COLO829 (cell line): ENCODE data around the gene MRTFA.

ENCODE experiments used
- DNase-seq: peaks from one replicate; pipeline ENCODE4 v3.0.0; 2012; ENCODE audit warnings: low spot score

MRTFA gene

DNA sequence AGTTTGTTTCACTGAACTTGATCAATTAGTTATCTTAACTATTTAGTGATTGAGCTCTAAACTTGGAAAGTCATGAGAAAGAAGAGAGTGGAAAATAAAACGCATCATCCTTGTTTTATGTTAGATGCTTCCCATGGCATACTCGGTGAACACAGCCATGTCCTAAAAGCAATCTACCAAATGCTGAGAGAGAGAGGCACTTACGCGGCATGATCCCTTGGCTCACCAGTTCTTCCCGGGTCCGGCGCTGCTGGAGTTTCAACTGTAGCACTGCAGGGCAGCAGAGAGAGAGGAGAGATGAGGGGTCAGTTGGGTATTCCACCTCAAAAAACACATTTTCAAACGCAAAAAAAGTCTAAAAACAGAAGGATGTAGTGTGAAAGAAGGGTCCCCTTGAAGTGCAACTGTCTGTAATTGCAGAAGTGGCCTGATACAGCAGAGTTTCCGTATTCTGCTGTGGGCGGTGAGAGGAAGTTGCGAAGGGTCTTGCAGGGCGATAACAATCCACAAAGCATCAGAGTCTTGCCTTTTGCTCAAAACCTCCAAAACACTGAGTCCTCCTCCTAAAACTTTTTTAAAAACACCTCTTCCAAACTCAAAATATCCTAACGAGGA, 173.4 kb downstream of the MRTFA start:
- DNase-seq: no peak

DNA sequence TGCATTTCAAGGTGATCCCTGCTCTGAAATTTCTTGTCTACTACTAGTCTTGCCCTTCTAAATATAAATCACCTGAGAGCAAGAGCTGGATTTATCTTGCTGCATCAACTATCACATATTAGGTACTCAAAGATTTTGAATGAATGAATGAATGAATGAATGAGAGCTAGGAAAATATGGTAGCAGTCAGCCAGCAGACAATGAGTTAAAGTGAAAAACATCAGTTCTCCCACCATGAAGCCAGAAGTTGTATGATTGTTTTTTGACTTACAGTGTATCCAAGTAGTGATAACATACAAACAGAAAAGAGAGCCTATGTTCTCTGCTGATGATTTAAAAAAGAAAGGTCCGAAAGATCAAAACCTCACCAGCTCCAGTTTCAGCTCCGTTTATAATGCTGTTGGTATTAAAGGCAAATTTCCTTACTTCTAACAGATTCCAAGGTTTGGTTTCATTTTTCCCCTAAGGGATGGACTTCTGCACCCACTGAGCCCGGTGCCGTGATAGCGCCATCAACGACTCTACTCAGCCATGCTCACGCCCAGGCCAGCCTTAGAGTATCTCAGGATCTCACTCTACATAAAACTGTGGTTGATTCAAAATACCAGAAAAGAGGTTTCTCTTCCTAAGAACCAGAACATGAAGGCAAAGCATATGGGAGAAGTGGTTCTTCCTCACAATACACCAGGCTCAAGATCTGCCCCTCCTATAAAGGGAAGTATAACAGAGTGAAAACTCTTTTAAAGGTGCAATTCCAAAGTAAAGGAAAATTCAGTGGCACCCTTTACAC, 174.1 kb downstream of the MRTFA start:
- DNase-seq: no peak

DNA sequence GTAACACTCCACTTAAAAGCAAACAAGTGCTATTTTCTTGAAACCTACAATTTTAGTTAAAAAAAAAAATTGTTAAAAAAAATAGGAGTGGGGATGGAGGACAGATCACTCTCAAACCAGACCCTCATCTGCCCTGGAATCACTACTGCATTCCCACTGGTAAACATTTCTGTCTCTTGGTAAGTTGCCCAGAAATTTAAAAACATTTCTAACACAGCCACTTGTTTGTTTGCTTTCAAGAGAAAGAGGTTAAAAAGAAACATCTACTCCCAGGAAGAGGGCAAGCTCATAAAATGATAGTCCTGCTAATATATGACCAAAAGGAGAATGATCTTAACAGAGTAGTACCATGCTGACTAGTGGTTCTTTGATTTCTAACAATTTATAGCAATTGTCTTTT, 182.8 kb downstream of the MRTFA start:
- no peak for DNase-seq

DNA sequence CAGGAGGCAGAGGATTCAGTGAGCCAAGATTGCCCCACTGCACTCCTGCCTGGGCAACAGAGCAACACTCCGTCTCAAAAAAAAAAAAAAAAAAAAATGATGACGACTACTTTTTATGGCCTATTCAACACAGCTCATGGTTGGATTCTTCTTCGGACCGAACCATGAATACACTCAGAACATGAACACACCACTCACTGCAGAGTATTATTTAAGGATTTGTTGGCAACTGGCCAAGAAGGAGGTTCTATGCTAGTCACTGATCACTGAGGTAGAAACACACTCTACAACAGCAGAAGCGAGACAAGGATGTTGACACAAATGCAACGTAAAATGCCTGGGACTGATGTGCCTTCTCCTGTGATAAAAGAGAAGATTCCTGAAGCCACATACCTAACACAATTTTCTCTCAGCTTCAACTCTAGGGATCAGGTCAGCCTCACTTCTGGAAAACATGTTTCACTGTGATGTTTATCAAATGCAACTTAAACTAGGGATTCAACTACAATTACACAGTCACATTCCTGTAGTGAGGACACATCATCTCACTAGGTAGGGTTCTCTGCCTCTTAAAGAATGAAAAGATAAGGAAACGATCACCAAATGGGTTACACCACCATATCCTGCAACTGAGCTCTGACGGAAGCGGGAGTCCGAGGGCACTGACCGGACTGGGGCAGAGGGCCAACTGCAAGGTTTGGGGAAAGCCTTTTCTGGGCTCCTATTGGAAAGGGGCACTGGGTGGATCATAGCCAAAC, 183.6 kb downstream of the MRTFA start:
- no peak for DNase-seq

DNA sequence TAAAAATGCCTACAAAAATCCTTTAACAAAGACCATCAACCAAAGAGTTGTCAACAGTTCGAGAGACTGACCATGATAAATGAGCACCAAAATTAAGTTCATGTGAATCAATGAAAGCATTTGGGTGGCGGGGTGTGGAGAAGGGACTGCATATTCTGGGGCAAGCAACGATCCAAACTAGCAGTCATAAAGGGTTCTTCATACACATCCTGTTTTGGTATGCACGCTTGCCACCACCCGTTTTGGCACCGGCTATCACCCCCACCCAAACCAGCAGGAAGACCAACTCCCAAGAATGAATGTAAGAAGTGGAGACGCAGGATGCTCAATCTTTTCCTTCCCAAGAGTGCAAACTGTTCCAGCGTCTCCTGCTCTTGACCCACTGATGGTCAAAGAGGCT, 185.3 kb downstream of the MRTFA start:
- no peak for DNase-seq

DNA sequence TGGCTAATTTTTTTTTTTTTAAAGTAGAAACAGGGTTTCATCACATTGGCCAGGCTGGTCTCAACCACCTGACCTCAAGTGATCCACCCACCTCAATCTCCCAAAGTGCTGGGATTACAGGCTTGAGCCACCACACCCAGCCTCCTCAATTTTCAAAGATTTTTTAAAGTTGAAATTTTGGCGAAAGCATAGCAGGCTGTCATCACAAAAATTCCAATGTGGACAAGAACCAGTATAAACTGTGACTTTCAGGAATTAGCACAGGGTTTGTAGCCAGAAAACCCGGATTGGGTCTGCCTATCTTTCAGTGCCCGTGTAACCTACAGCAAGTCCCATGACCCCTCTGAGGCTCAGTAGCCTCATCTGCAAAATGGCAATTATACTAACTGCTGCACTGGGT, 185.9 kb downstream of the MRTFA start:
- DNase-seq: no peak

DNA sequence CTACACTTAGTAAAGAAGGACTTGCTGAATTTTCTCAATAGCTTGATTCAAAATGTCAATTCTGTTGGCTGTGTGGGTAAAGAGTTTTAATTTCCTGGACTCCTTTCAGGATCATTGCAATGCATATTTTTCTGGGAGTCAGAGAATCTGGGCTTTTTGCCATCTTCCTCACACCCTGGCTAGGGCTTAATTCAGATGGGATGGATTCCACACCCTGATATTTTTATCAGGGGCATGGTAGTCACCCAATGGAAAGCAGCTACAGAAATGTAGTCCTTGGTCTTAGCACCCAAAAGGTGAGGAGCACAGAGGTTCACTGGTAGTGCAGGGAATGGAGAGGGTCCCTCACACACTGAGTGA, 186.9 kb downstream of the MRTFA start:
- no peak for DNase-seq

DNA sequence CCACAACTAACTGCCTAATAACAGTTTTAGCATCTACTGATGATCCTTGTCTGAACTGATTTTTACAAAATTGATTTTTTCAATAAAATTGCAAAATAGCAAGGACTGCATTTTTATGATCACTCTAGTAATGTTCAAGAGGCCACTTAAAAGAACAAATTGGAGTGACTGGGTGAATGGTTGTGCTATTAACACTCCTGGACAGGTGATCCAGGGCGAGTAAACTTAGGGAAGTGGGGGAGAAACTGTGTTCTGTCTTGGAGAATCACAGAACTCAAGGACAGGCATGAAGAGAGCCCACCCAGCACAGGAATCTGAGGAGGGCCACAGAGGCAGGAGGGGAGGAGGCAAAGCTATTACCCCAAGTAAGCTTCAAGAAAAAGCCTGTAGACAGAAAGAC, 190.3 kb downstream of the MRTFA start:
- no peak for DNase-seq

DNA sequence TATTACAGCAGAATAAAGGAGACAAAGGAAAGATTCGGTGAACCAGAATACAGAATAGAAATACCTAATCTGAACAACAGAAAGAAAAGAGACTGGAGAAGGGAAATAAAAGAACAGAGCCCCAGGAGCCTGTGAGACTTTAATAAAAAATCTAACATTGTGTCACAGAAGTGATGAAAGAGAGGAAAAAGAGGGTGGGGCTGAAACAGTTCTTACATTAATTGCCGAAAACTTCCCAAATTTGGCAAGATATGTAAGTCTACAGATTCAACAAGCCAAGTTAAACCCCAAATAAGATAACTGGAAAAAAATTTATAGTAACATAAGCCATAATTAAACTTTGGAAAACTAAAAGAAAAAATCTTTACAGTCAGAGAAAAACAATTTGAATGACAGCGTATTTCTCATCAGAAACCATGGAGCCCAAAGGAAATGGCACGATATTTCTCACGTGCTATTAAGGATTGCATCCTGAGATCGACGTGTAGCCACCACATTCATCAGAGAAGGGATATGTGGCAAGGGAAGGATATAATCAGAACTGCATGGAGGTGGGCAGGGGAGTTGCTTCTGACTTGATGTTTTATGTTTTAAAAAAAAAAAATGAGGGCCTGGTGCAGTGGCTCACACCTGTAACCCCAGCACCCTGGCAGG, 192.2 kb downstream of the MRTFA start:
- no peak for DNase-seq

DNA sequence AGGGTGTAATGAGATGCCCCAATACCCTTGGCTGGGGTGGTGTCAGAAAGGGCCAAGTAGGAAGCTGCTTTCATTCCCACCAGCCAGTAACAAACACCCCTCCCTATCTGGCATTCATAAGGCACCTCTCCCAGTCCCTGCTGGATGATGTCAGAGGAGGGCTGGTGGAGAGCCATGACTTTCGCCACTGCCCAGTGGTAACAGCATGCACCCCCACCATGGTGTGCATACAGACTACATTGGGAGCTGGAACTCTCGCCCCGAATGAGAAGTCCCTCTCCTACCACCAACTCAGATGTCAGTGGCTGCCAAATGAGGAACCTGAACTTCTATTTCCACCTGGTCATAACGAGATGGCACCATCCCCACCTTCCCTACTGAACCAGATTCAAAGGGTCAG, 192.8 kb downstream of the MRTFA start:
- no peak for DNase-seq

DNA sequence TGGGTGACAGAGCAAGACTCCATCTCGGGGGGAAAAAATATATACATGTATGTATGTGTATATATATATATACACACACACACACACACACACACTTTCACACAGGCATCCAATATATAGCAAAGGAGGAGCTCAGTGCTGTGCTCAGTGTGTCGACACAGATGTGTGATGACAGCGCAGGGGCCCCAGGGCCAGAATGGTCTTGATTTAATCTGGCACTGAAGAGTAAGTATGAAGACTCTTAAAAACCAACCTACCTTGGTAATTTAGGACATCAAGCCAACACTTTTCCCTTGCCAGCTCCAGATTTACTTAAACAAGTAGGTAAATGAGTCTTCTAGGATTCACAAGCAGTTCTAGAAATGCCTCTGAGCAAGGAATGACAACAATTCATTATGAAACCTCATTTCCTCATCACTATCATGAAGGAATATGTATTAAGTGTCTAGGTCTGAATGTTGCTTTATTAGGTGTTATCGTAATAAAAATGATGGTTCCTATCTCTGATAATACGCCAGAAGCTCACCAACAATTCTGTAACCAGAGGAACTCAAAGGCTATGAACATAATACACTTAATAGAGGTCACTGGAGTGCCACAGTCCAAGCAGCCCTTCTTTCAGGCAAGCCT, 194.6 kb downstream of the MRTFA start:
- DNase-seq: no peak

DNA sequence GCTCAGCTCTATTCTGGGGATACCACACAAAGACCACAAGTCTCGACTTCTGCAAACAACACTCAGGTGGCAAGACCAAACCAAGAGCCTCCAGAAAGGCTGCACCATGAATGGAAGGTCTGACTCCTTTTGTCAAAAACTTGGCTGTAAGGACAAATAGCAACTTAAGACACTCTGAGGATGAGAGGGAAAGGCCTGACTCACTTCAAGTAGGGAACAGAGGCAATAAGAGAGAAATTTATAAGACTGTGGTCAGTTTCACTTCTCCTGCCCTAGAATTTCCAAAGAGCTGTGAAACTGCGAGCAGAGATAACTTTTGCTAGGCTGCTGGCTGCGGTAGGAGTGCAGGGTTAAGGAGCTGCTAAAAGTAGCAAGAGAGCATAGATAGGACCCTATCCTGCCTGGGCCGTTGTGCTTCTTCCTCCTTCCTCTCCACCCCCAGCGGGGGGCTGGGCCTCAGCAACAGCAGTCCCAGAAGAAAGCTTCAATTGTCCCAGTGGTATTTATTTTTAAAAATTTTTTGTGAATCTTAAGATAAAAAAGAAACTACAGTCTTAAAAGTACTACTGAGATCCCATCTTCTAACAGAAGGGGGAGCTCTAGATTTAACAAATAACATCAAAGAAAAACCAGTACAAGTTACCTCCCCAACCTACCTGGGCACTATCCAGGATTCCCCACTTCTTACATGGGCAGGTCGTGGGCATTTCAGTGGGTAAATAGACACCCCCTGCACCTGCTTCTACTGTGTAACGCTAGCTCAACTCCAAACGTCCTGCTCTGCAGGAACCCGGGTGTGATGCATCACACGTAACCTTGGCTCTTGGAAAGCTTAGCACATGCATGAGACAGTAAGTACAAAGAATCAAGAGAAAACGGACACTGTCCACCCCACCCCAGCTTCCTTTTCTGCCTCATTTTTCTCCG, 199.8 kb downstream of the MRTFA start:
- peak; percentile 47 for DNase-seq

DNA sequence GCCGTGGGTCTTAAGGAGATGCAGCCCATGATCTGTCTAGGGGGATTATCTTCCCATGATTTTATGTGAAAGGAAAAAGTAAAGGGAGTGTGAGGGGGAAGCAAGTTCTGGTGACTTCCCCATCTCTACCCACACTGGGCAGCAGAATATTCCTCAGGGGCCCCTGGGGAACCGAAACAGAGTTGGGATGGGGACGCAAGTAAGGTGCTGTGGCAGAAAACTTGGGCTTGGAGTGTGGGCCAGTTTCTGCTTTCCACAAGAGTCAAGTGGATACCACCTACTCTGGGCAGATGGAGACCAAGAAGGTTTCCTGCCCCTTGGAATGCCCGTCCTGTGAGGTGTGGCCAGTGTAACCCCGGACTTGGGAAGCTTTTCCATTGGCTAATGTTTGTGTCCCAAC, 201.8 kb downstream of the MRTFA start:
- no peak for DNase-seq

DNA sequence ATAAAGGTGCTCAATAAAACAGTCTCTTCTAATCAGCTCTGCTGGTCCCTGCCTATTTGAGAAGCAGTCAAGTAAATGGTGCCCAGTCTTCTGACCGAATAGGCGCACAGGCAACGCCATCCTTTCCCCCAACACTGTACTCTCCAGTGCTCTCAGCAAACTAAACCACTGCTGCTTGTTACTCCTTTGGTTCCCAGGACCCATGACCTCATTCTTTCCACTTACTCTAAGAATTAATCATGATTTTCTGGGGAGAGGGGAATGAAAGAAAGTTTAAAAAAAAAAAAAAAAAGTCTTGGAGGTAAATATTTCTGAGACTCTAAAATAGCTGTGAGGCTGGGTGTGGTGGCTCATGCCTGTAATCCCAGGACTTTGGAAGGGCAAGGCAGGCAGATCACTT, 202.4 kb downstream of the MRTFA start:
- no peak for DNase-seq

DNA sequence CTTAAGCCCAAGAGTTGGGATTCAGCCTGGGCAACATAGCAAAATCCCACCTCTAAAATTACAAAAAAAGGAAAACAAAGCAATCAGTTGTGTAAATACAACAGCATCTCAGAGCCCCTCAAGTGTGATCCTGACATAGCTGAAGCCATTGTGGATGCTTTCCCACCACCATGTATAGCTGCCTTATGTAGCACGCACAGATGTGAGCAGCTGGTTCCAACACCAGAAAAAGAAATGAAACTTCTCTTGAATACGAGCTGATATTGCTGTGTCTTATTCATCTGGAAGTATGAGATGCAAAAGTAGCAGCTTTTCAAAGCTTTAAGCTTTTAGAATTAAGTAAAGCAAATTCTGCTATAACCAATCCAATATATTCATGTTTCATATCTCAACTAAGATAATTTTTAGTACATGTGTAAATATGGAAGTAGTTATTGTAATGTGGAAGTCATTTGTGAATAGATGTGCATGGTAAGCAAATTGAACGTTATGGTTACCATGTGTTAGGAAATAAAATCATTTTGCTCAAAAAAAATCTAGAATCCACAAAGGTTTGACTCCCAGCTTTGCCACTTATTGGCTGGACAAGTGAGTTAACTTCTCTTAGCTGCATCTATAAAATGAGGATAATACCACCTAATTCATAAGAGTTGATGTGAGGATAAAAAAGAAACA, 203.0 kb downstream of the MRTFA start:
- no peak for DNase-seq

DNA sequence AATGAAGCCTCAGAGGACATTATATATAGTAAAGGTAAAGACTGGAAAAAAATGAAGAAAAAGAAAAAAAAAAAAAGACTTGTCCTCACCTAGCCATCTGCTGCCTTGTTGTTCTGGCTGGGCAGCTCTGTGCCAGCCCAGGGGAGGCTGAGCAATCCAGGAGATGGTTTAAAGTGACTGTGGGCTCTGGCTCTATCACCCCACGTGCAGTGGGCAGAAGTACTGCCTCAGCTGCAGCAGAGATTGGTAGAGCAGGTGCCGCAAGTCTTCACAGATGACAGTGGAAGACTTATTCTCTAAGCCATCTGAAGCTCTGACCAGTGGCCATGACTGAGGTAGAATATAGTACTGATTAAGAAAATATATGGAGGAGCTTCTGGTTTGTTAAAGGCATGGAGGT, 203.9 kb downstream of the MRTFA start:
- DNase-seq: no peak

DNA sequence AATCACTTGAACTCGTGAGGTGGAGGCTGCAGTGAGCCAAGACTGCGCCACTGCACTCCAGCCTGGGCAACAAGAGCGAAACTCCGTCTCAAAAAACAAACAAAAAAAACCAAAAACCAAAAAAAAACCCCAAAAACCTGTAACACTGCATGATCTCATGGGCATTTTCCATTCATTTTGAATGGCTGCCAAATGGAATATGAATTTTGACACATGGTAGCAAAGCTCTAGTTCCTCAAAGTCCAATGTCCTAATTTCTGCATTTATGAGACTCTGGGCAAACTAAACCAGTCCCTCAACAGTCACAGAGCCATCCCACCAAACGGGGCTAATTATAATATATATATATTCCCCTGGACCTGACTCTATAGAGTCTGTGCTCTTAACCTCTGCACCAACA, 204.4 kb downstream of the MRTFA start:
- no peak for DNase-seq

DNA sequence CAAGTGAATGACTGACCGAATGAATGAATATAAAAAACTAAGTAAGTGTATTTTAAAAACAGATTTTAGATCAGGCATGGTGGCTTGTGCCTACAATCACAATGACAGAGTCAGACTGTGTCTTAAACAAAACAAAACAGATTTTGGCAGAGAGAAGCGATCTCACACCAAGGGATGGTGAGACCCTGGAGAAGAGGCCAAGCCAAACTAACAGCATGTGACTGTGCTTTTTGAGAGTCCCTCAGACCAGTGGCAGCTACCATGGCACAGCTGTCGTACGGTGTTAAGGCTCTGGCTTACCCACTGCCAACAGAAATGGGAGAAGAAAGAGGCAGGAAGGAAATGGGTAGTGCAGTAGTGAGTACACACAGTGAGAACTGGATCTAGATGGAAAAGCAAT, 205.5 kb downstream of the MRTFA start:
- no peak for DNase-seq

DNA sequence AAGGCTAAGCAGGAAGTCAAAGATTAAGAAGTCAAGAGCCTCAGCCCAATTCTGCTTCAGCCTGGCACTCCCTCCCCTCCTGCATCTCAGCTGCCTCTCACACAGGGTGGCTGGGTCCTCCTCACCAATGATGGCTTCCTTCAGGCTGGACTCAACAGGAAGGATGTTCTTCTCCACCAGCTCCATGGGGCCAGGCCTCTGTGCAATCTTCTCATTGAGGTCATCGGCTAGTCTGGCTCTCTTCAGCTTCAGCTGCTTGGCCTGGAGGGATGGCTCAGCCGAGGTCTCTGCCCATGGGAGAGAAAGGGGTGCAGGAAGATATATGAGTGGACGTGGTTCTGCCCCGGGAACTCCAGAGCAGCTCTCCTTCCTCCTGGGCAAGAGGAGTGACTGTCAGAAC, 207.0 kb downstream of the MRTFA start:
- no peak for DNase-seq

DNA sequence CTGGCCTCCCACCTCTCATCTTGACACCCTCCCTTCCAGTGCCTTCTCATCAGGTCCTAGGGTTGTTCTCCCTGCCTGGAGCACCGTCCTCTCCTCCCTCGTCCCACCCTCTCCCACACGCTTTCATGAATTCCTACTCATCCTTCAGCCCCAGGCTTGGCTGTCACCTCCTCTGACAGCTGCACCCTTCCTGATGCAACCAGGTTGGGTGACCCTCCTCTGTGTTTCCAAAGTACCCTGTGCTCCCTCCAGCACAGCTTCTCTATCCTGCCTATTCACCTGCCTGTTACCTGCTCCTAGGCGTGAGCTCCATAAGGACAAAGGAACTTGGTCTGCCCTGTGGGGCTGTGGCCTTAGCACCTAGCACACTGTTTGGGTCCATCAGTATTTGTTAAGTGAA, 207.7 kb downstream of the MRTFA start:
- DNase-seq: no peak
